MCF 10A (cell line): ENCODE data around the gene TCEAL8. TPM values are rescaled to one million over a fixed set of nuclear protein-coding genes. Genes with fewer than 3 reads are reported as not detected.

ENCODE experiments used
- Bru-seq: library from RNA; stranded (reverse); fragments of 400-500 nt; gene quantifications from one replicate; lab custom pipeline; 2021; lab: Mats Ljungman, UMichigan
- BruChase-seq, 2 experiments: library from RNA; stranded (reverse); fragments of 400-500 nt; gene quantifications; one replicate each; lab custom pipeline; 2021; lab: Mats Ljungman, UMichigan
- BruUV-seq: library from RNA; stranded (reverse); fragments of 400-500 nt; replicated peaks from 2 replicates; lab custom pipeline; 2021; lab: Mats Ljungman, UMichigan
- CTCF ChIA-PET: fragments of 300-600 bp; sonication (Branson Sonifier 250); formaldehyde crosslinking; extraction: SDS; loops from one replicate; lab custom pipeline; 2021; ENCODE audit warnings: antibody characterized with exemption, inconsistent platforms; lab: Yijun Ruan, JAX
- POLR2A ChIA-PET: fragments of 300-600, 350-650 bp; sonication (Branson Sonifier 250); formaldehyde crosslinking; extraction: SDS; loops from one replicate; lab custom pipeline; 2020; ENCODE audit warnings: antibody characterized with exemption, inconsistent platforms; lab: Yijun Ruan, JAX
- DNase-seq: peaks from one replicate; pipeline ENCODE4 v3.0.0-alpha.2; 2018; ENCODE audit not compliant: unreplicated experiment
- H3K27ac Mint-ChIP-seq: one replicate; pipeline ENCODE4 v1.8.0; 2022; ENCODE audit warnings: mild to moderate bottlenecking, low read depth, mixed read lengths; ENCODE audit not compliant: unreplicated experiment
- H3K27me3 Mint-ChIP-seq: one replicate; pipeline ENCODE4 v1.8.0; 2022; ENCODE audit warnings: mixed read lengths; ENCODE audit not compliant: insufficient read depth, unreplicated experiment
- H3K36me3 Mint-ChIP-seq: one replicate; pipeline ENCODE4 v1.8.0; 2022; ENCODE audit warnings: mild to moderate bottlenecking, moderate library complexity, mixed read lengths; ENCODE audit not compliant: insufficient read depth, unreplicated experiment
- H3K4me1 Mint-ChIP-seq: one replicate; pipeline ENCODE4 v1.8.0; 2022; ENCODE audit warnings: mixed read lengths; ENCODE audit not compliant: insufficient read depth, unreplicated experiment
- H3K4me3 Mint-ChIP-seq: one replicate; pipeline ENCODE4 v1.8.0; 2022; ENCODE audit warnings: mild to moderate bottlenecking, moderate library complexity, mixed read lengths; ENCODE audit not compliant: unreplicated experiment
- H3K9me3 Mint-ChIP-seq: one replicate; pipeline ENCODE4 v1.8.0; 2022; ENCODE audit warnings: mixed read lengths; ENCODE audit not compliant: unreplicated experiment
- intact Hi-C: fragments of 100-400 bp; cut with micrococcal nuclease; formaldehyde crosslinking; loops from 2 replicates; pipeline ENCODE4 v1.14.1; 2022
- long read RNA-seq: library from polyadenylated mRNA; stranded (forward); transcript quantifications from one replicate; pipeline ENCODE4 v2.0.0, GENCODE V29; 2022
- total RNA-seq: library from RNA; stranded (reverse); gene quantifications from 2 replicates; pipeline ENCODE4 v1.2.3, GENCODE V29; 2022
- TF ChIP-seq, protein P1 (sequence below): fragments of 200-600 bp; IDR thresholded peaks from one replicate; pipeline ENCODE4 v1.8.0; 2022; ENCODE audit warnings: antibody characterized with exemption, mild to moderate bottlenecking; ENCODE audit not compliant: unreplicated experiment

TCEAL8 gene, protein sequence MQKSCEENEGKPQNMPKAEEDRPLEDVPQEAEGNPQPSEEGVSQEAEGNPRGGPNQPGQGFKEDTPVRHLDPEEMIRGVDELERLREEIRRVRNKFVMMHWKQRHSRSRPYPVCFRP
- total RNA-seq (20.2 and 22.1 TPM in 2 replicates), Bru-seq, nascent RNA (percentile 82 among the genes with signal in this experiment), BruChase-seq, experiment 1, labeled RNA remaining after a 6-hour chase (percentile 95 among the genes with signal in this experiment), BruChase-seq, experiment 2, labeled RNA remaining after a 2-hour chase (percentile 97 among the genes with signal in this experiment)
- long read RNA-seq, transcript TCEAL8-202 (3 exons, 1,222 nt): major isoform, 29 of 36 reads
- long read RNA-seq, partial matches to known transcripts: 0 of 36 reads
- long read RNA-seq, other reads (novel, unspliced or antisense): 5 of 36 reads

DNA sequence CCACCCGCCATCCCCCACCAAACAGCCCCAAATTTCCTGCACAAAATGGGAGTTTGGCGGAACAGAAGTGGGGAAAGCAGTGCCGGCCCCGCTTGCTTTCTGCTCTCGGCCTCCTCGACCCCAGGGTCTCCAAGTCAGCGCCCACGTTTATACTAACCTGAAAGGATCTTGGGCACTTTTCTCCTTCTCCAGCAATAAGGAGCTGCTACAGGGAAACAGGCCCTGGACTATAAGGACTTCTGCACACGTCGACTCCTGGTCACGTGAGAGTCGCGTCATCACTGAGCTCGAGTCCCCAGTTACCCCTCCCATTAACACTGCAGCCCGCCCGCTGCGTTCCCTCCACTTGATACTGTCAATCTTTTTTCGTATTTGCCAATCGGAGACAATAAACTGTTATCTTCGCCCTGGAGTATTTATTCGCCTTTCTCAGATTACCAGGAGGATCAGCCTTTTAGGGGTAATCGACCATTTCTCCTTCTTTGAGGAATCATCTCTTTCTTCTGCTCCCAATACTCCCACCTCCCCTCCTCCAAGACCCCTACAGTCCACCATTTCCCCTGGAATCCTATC, at the start of gene TCEAL8:
TSS of gene TCEAL8 (minus strand) at position 235 of the 573 bp plus-strand sequence. CDS start 1,176 bp downstream, outside the sequence.
- CTCF ChIA-PET: interaction anchor here (0.7 kb wide), 1 partner anchor 176 kb away, joined by 3 read pairs; no protein-coding TSS in a partner anchor
- no peaks in the 10 kb centered on the region for H3K9me3 Mint-ChIP-seq
- no TSS peak for BruUV-seq
- intact Hi-C loops: loop anchor here (5.0 kb wide), 1 partner anchor 207 kb away; no protein-coding TSS in a partner anchor
- H3K27me3 Mint-ChIP-seq: peaks cover 72% of the 10 kb centered on the region
- H3K36me3 Mint-ChIP-seq: peaks cover 16% of the 10 kb centered on the region
- peaks cover 7% of the 10 kb centered on the region for H3K4me1 Mint-ChIP-seq
- H3K27ac Mint-ChIP-seq: peak within 1 kb of the TSS; percentile 66
- H3K4me3 Mint-ChIP-seq: peak within 1 kb of the TSS; percentile 92
- TF ChIP-seq, protein P1, sequence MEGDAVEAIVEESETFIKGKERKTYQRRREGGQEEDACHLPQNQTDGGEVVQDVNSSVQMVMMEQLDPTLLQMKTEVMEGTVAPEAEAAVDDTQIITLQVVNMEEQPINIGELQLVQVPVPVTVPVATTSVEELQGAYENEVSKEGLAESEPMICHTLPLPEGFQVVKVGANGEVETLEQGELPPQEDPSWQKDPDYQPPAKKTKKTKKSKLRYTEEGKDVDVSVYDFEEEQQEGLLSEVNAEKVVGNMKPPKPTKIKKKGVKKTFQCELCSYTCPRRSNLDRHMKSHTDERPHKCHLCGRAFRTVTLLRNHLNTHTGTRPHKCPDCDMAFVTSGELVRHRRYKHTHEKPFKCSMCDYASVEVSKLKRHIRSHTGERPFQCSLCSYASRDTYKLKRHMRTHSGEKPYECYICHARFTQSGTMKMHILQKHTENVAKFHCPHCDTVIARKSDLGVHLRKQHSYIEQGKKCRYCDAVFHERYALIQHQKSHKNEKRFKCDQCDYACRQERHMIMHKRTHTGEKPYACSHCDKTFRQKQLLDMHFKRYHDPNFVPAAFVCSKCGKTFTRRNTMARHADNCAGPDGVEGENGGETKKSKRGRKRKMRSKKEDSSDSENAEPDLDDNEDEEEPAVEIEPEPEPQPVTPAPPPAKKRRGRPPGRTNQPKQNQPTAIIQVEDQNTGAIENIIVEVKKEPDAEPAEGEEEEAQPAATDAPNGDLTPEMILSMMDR: no peak
- peak; percentile 70 for DNase-seq
- POLR2A ChIA-PET: interaction anchor here (0.5 to 1.9 kb wide), 5 partner anchors 19 to 209 kb away, joined by 3 to 5 read pairs (median 3); no protein-coding TSS in a partner anchor

DNA sequence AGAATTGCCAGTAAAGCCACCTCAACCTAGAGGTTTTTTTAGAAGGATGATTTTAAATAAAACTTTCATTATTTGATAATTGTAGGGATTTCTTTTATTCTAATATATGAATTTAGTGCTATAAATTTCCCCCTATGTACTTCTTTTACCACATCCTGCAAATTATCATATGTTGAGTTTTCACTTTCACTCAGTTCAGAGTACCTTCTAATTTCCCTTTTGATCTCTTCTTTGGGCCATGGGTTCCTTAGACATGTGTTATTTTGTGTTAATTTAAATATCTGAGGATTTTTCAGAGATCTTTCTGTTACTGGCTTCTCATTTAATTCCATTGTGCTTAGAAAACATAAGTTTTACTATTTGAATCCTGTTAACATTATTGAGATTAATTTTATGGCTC, 49.8 kb upstream of the TCEAL8 start:
- no peaks in the 10 kb centered on the region for H3K36me3 Mint-ChIP-seq
- peaks cover 54% of the 10 kb centered on the region for H3K27me3 Mint-ChIP-seq
- no peaks in the 10 kb centered on the region for H3K9me3 Mint-ChIP-seq
- no peak for DNase-seq
- H3K27ac Mint-ChIP-seq: no peak overlapping the region
- no peak overlapping the region for H3K4me3 Mint-ChIP-seq
- TF ChIP-seq, protein P1: no peak
- intact Hi-C loops: no loop called here
- no TSS peak for BruUV-seq
- POLR2A ChIA-PET: no interaction called here
- no peaks in the 10 kb centered on the region for H3K4me1 Mint-ChIP-seq
- CTCF ChIA-PET: no interaction called here

- no peak overlapping the region for H3K4me3 Mint-ChIP-seq
- TF ChIP-seq, protein P1: no peak
- H3K27me3 Mint-ChIP-seq: peaks cover 34% of the 10 kb centered on the region
- CTCF ChIA-PET: interaction anchor here (0.9 kb wide), 1 partner anchor 197 kb away, joined by 3 read pairs; no protein-coding TSS in a partner anchor
- H3K9me3 Mint-ChIP-seq: no peaks in the 10 kb centered on the region
- H3K36me3 Mint-ChIP-seq: no peaks in the 10 kb centered on the region
- intact Hi-C loops: no loop called here
- DNase-seq: no peak
- no peaks in the 10 kb centered on the region for H3K4me1 Mint-ChIP-seq
- no TSS peak for BruUV-seq
- H3K27ac Mint-ChIP-seq: no peak overlapping the region
- POLR2A ChIA-PET: no interaction called here
Observed at GRCh38 chrX:103293118-103293517, 38.2 kb upstream of the TCEAL8 start.

GRCh38 chrX:103279624-103280023, 24.7 kb upstream of the TCEAL8 start:
- Mint-ChIP-seq H3K9me3 (no peaks in the 10 kb centered on the region), H3K4me3 (no peak overlapping the region), H3K27me3 (peaks cover 82% of the 10 kb centered on the region), H3K27ac (no peak overlapping the region), H3K4me1 (no peaks in the 10 kb centered on the region), H3K36me3 (no peaks in the 10 kb centered on the region)
- POLR2A ChIA-PET: no interaction called here
- CTCF ChIA-PET: interaction anchor here (0.6 kb wide), 1 partner anchor 63 kb away, joined by 4 read pairs; no protein-coding TSS in a partner anchor
- no peak for DNase-seq
- intact Hi-C loops: no loop called here
- TF ChIP-seq, protein P1: no peak
- no TSS peak for BruUV-seq
